Trophoblast cell (in vitro differentiated cells and primary cell): ENCODE results near the gene CACNA1C.
A peak's percentile ranks its signal among the peaks of the same experiment; 100 is the strongest.

Experiments
- DNase-seq, 2 donors: peaks; one replicate each; pipeline ENCODE4 v3.0.0-alpha.2; 2016
- H2AFZ ChIP-seq: 2 replicates; pipeline ENCODE4 v1.6.1; 2013; ENCODE audit warnings: low read length, moderate library complexity, mild to moderate bottlenecking; ENCODE audit not compliant: insufficient read depth, poor library complexity
- H2AK5ac ChIP-seq: 2 replicates; pipeline ENCODE4 v1.6.1; 2013; ENCODE audit warnings: mild to moderate bottlenecking, low read length
- H2BK120ac ChIP-seq: 2 replicates; pipeline ENCODE4 v1.6.1; 2013; ENCODE audit warnings: low read length, mild to moderate bottlenecking, moderate library complexity; ENCODE audit not compliant: insufficient read depth, poor library complexity
- H2BK12ac ChIP-seq: 2 replicates; pipeline ENCODE4 v1.6.1; 2013; ENCODE audit warnings: mild to moderate bottlenecking, low read length, moderate library complexity
- H2BK5ac ChIP-seq: 2 replicates; pipeline ENCODE4 v1.6.1; 2013; ENCODE audit warnings: low read length, low read depth, moderate library complexity, mild to moderate bottlenecking; ENCODE audit not compliant: poor library complexity
- H3K14ac ChIP-seq: 2 replicates; pipeline ENCODE4 v1.6.1; 2013; ENCODE audit warnings: mild to moderate bottlenecking, low read length
- H3K18ac ChIP-seq: 2 replicates; pipeline ENCODE4 v1.6.1; 2013; ENCODE audit warnings: mild to moderate bottlenecking, low read length
- H3K23ac ChIP-seq: 2 replicates; pipeline ENCODE4 v1.6.1; 2013; ENCODE audit warnings: low read length
- H3K27ac ChIP-seq: 2 replicates; pipeline ENCODE4 v1.5.1; 2013; ENCODE audit warnings: low read depth, mild to moderate bottlenecking, inconsistent platforms, low read length, moderate library complexity
- H3K27me3 ChIP-seq: 2 replicates; pipeline ENCODE4 v1.6.1; 2013; ENCODE audit warnings: inconsistent platforms, mild to moderate bottlenecking, low read length, moderate library complexity; ENCODE audit not compliant: insufficient read depth
- H3K36me3 ChIP-seq, 2 experiments: 1 replicate in 1 of 2; 2 replicates in 1 of 2; pipeline ENCODE4 v1.6.1; 2013; ENCODE audit warnings: low read length in 2 of 2, mild to moderate bottlenecking in 2 of 2, moderate library complexity in 1 of 2; ENCODE audit not compliant: insufficient read depth in 2 of 2, control insufficient read depth in 1 of 2
- H3K4ac ChIP-seq: 2 replicates; pipeline ENCODE4 v1.6.1; 2013; ENCODE audit warnings: low read depth, mild to moderate bottlenecking, low read length, moderate library complexity
- H3K4me1 ChIP-seq, 2 experiments: 1 replicate in 1 of 2; 2 replicates in 1 of 2; pipeline ENCODE4 v1.6.1; 2013; ENCODE audit warnings: low read length in 2 of 2, mild to moderate bottlenecking in 2 of 2, moderate library complexity in 1 of 2; ENCODE audit not compliant: insufficient read depth in 2 of 2, control insufficient read depth in 1 of 2
- H3K4me2 ChIP-seq: 2 replicates; pipeline ENCODE4 v1.6.1; 2013; ENCODE audit warnings: inconsistent platforms, mild to moderate bottlenecking, low read length, moderate library complexity
- H3K4me3 ChIP-seq: 2 replicates; pipeline ENCODE4 v1.5.1; 2013; ENCODE audit warnings: mild to moderate bottlenecking, low read depth, low read length, inconsistent platforms
- H3K79me1 ChIP-seq: one replicate; pipeline ENCODE4 v1.6.1; 2013; ENCODE audit warnings: low read length
- H3K79me2 ChIP-seq: 2 replicates; pipeline ENCODE4 v1.6.1; 2013; ENCODE audit warnings: low read length, mild to moderate bottlenecking; ENCODE audit not compliant: control insufficient read depth, insufficient read depth, poor library complexity
- H3K9ac ChIP-seq: 2 replicates; pipeline ENCODE4 v1.6.1; 2013; ENCODE audit warnings: mild to moderate bottlenecking, low read length
- H3K9me3 ChIP-seq: 2 replicates; pipeline ENCODE4 v1.6.1; 2013; ENCODE audit warnings: low read depth, mild to moderate bottlenecking, control low read depth, inconsistent platforms, low read length; ENCODE audit not compliant: insufficient read depth
- H4K12ac ChIP-seq: 2 replicates; pipeline ENCODE4 v1.6.1; 2013; ENCODE audit warnings: low read depth, mild to moderate bottlenecking, low read length, moderate library complexity
- H4K8ac ChIP-seq: 2 replicates; pipeline ENCODE4 v1.6.1; 2013; ENCODE audit warnings: low read depth, mild to moderate bottlenecking, low read length, moderate library complexity
- H4K91ac ChIP-seq: one replicate; pipeline ENCODE4 v1.6.1; 2013; ENCODE audit warnings: low read depth, mild to moderate bottlenecking, low read length, moderate library complexity
- WGBS: extraction: QIAGEN DNeasy Blood & Tissue Kit; methylation state at CpG from one replicate; pipeline ENCODE4 v1.1.7; 2013; ENCODE audit warnings: missing lambda C conversion rate; ENCODE audit not compliant: insufficient read length, insufficient coverage; ENCODE audit errors: extremely low coverage; 5-methylcytosine and 5-hydroxymethylcytosine counted together

CACNA1C gene

GRCh38 chr12:2360630-2361170 lies 307.9 kb downstream of the CACNA1C start:
- H4K12ac ChIP-seq: no peak overlapping the region
- H3K9ac ChIP-seq: no peak overlapping the region
- no peak overlapping the region for H3K4ac ChIP-seq
- H3K4me2 ChIP-seq: no peak overlapping the region
- H4K91ac ChIP-seq: no peak overlapping the region
- DNase-seq: no peak
- no peak overlapping the region for H3K18ac ChIP-seq
- no peak overlapping the region for H2BK120ac ChIP-seq
- H3K4me3 ChIP-seq: no peak overlapping the region
- H3K27ac ChIP-seq: no peak overlapping the region
- H3K14ac ChIP-seq: no peak overlapping the region
- no peak overlapping the region for H2AK5ac ChIP-seq
- H4K8ac ChIP-seq: no peak overlapping the region
- H3K9me3 ChIP-seq: no peaks in the 10 kb centered on the region
- H3K4me1 ChIP-seq: peaks cover 11 to 12% of the 10 kb centered on the region in 2 experiments
- no peak overlapping the region for H2AFZ ChIP-seq
- no peaks in the 10 kb centered on the region for H3K36me3 ChIP-seq
- peaks cover 4% of the 10 kb centered on the region for H3K79me1 ChIP-seq
- H2BK12ac ChIP-seq: no peak overlapping the region
- no peak overlapping the region for H2BK5ac ChIP-seq
- H3K27me3 ChIP-seq: no peaks in the 10 kb centered on the region
- H3K23ac ChIP-seq: no peak overlapping the region
- no peaks in the 10 kb centered on the region for H3K79me2 ChIP-seq
- no CpG with 5 or more reads among the region's 11 CpGs for WGBS

GRCh38 chr12:2363836-2364609 lies 311.2 kb downstream of the CACNA1C start:
- H2AK5ac ChIP-seq: peak overlapping the region; percentile 30
- H4K12ac ChIP-seq: no peak overlapping the region
- no CpG with 5 or more reads among the region's 11 CpGs for WGBS
- peak overlapping the region; percentile 32 for H3K14ac ChIP-seq
- no peak overlapping the region for H3K4me2 ChIP-seq
- no peak overlapping the region for H2AFZ ChIP-seq
- peaks cover 4% of the 10 kb centered on the region for H3K79me1 ChIP-seq
- peaks cover 2% of the 10 kb centered on the region for H3K9me3 ChIP-seq
- H3K79me2 ChIP-seq: no peaks in the 10 kb centered on the region
- peak overlapping the region; percentile 32 for H4K8ac ChIP-seq
- H3K27ac ChIP-seq: no peak overlapping the region
- peak overlapping the region; percentile 59 for H4K91ac ChIP-seq
- H3K27me3 ChIP-seq: no peaks in the 10 kb centered on the region
- H3K36me3 ChIP-seq: no peaks in the 10 kb centered on the region
- H3K4me3 ChIP-seq: no peak overlapping the region
- H3K4ac ChIP-seq: no peak overlapping the region
- H2BK5ac ChIP-seq: no peak overlapping the region
- no peak overlapping the region for H2BK12ac ChIP-seq
- peaks cover 8 to 12% of the 10 kb centered on the region in 2 experiments for H3K4me1 ChIP-seq
- DNase-seq: no peak
- H3K23ac ChIP-seq: no peak overlapping the region
- peak overlapping the region; percentile 26 for H2BK120ac ChIP-seq
- no peak overlapping the region for H3K18ac ChIP-seq
- H3K9ac ChIP-seq: no peak overlapping the region

GRCh38 chr12:2364631-2365051 lies 311.9 kb downstream of the CACNA1C start:
- Histone ChIP-seq H3K9me3 (peaks cover 2% of the 10 kb centered on the region), H3K14ac (peak overlapping the region; percentile 32), H2BK5ac (peak overlapping the region; percentile 54), H3K36me3 (no peaks in the 10 kb centered on the region), H2AFZ (peak overlapping the region; percentile 59), H3K4ac (no peak overlapping the region), H2AK5ac (peak overlapping the region; percentile 30), H3K9ac (no peak overlapping the region), H4K91ac (peak overlapping the region; percentile 59), H3K4me1 (peaks cover 8 to 11% of the 10 kb centered on the region in 2 experiments), H3K23ac (no peak overlapping the region), H3K4me3 (no peak overlapping the region), H4K8ac (peak overlapping the region; percentile 32), H3K27ac (no peak overlapping the region), H2BK120ac (peak overlapping the region; percentile 26), H3K79me2 (no peaks in the 10 kb centered on the region), H3K27me3 (no peaks in the 10 kb centered on the region), H4K12ac (no peak overlapping the region), H2BK12ac (peak overlapping the region; percentile 27), H3K79me1 (peaks cover 4% of the 10 kb centered on the region), H3K4me2 (no peak overlapping the region), H3K18ac (no peak overlapping the region)
- no CpG with 5 or more reads among the region's 9 CpGs for whole genome bisulfite sequencing
- peak; percentile 7 to 16 for DNase-seq

GRCh38 chr12:2366711-2367110 lies 313.9 kb downstream of the CACNA1C start:
- peaks cover 4% of the 10 kb centered on the region for H3K79me1 ChIP-seq
- H2AK5ac ChIP-seq: no peak overlapping the region
- H3K79me2 ChIP-seq: no peaks in the 10 kb centered on the region
- H2BK120ac ChIP-seq: no peak overlapping the region
- no peak overlapping the region for H3K18ac ChIP-seq
- H3K4me1 ChIP-seq: peaks cover 8 to 9% of the 10 kb centered on the region in 2 experiments
- no peak overlapping the region for H4K91ac ChIP-seq
- no peak overlapping the region for H3K4me2 ChIP-seq
- no peak overlapping the region for H2BK5ac ChIP-seq
- H2BK12ac ChIP-seq: no peak overlapping the region
- no peak overlapping the region for H3K4ac ChIP-seq
- H3K23ac ChIP-seq: no peak overlapping the region
- no peak overlapping the region for H4K8ac ChIP-seq
- WGBS: no CpG with 5 or more reads among the region's 3 CpGs
- no peaks in the 10 kb centered on the region for H3K36me3 ChIP-seq
- H3K9me3 ChIP-seq: peaks cover 2% of the 10 kb centered on the region
- no peak overlapping the region for H3K27ac ChIP-seq
- no peaks in the 10 kb centered on the region for H3K27me3 ChIP-seq
- no peak overlapping the region for H4K12ac ChIP-seq
- no peak overlapping the region for H3K4me3 ChIP-seq
- H3K9ac ChIP-seq: no peak overlapping the region
- no peak overlapping the region for H3K14ac ChIP-seq
- no peak overlapping the region for H2AFZ ChIP-seq
- no peak for DNase-seq
